H1 (cell line): ENCODE data around the gene FGF3. TPM values are rescaled to one million over a fixed set of nuclear protein-coding genes. Genes with fewer than 3 reads are reported as not detected.
A peak's percentile ranks its signal among the peaks of the same experiment; 100 is the strongest.

ENCODE experiments used
- CTCF ChIA-PET: fragments of 300-600 bp; sonication (Branson Sonifier 250); formaldehyde crosslinking; loops from one replicate; lab custom pipeline; 2021; ENCODE audit not compliant: partially characterized antibody; lab: Charles Lee
- POLR2A ChIA-PET: fragments of 300-600 bp; sonication (Branson Sonifier 250); formaldehyde crosslinking; loops from one replicate; lab custom pipeline; 2021; ENCODE audit warnings: inconsistent platforms; ENCODE audit not compliant: partially characterized antibody; lab: Charles Lee
- DNase-seq, 2 experiments: peaks; one replicate each; pipeline versions ENCODE4 v3.0.0 to v3.0.0-alpha.2; 2010 to 2022; ENCODE audit warnings: low spot score in 2 of 2, low read depth in 1 of 2, mixed read lengths in 1 of 2
- FAIRE-seq: peaks from 2 replicates; lab custom pipeline; 2011; peaks lifted over from hg19 to GRCh38; lab: Jason Lieb, UNC
- H2AFZ ChIP-seq: 2 replicates; pipeline ENCODE4 v1.8.1; 2012; ENCODE audit warnings: low read length, inconsistent platforms
- H2AK5ac ChIP-seq: 2 replicates; pipeline ENCODE4 v1.6.1; 2013; ENCODE audit warnings: low read depth, low read length
- H2BK120ac ChIP-seq: replicated peaks from 2 replicates; pipeline ENCODE3; 2013; ENCODE audit warnings: low read depth, low read length, inconsistent platforms
- H2BK12ac ChIP-seq: 2 replicates; pipeline ENCODE4 v1.6.1; 2013; ENCODE audit warnings: low read depth, low read length
- H2BK15ac ChIP-seq: 2 replicates; pipeline ENCODE4 v1.6.1; 2013; ENCODE audit warnings: low read length
- H2BK20ac ChIP-seq: 2 replicates; pipeline ENCODE4 v1.6.1; 2013; ENCODE audit warnings: low read length
- H2BK5ac ChIP-seq: 2 replicates; pipeline ENCODE4 v1.6.1; 2013; ENCODE audit warnings: low read depth, low read length
- H3K14ac ChIP-seq: 2 replicates; pipeline ENCODE4 v1.6.1; 2013; ENCODE audit warnings: inconsistent platforms; ENCODE audit not compliant: insufficient read length
- H3K18ac ChIP-seq: 2 replicates; pipeline ENCODE4 v1.6.1; 2013; ENCODE audit warnings: low read length; ENCODE audit errors: extremely low read depth
- H3K23ac ChIP-seq: 2 replicates; pipeline ENCODE4 v1.6.1; 2013; ENCODE audit warnings: inconsistent platforms; ENCODE audit not compliant: insufficient read length
- H3K23me2 ChIP-seq: 2 replicates; pipeline ENCODE4 v1.6.1; 2013; ENCODE audit warnings: low read depth, low read length
- H3K27ac ChIP-seq: 2 replicates; pipeline ENCODE4 v1.6.1; 2011; ENCODE audit warnings: low read depth, low read length, inconsistent platforms
- H3K27me3 ChIP-seq, 4 experiments: replicated peaks in 1 of 4; 1 replicate in 1 of 4; 2 replicates in 3 of 4; pipeline versions ENCODE4 v1.6.1 to v1.8.1; 2011 to 2013; ENCODE audit warnings: low read length in 3 of 4, mild to moderate bottlenecking in 3 of 4, inconsistent platforms in 2 of 4, mixed read lengths in 2 of 4, moderate library complexity in 1 of 4; ENCODE audit not compliant: control insufficient read depth in 3 of 4, insufficient read depth in 3 of 4; ENCODE audit errors: extremely low read depth in 1 of 4
- H3K36me3 ChIP-seq, 4 experiments: 2 replicates each; pipeline versions ENCODE4 v1.6.1 to v1.8.1; 2011 to 2013; ENCODE audit warnings: mild to moderate bottlenecking in 4 of 4, low read length in 3 of 4, moderate library complexity in 2 of 4, control low read depth in 1 of 4, inconsistent platforms in 1 of 4; ENCODE audit not compliant: insufficient read depth in 4 of 4, control insufficient read depth in 2 of 4
- H3K4ac ChIP-seq: replicated peaks from 2 replicates; pipeline ENCODE3; 2013; ENCODE audit warnings: low read length, low read depth, mixed read lengths, inconsistent platforms; ENCODE audit not compliant: insufficient read length
- H3K4me1 ChIP-seq, 4 experiments: replicated peaks in 1 of 4; 1 replicate in 1 of 4; 2 replicates in 3 of 4; pipeline versions ENCODE4 v1.6.1 to v1.8.1; 2011 to 2013; ENCODE audit warnings: low read length in 3 of 4, inconsistent platforms in 2 of 4, mixed read lengths in 1 of 4; ENCODE audit not compliant: insufficient read depth in 4 of 4, control insufficient read depth in 3 of 4
- H3K4me2 ChIP-seq, 2 experiments: 2 replicates each; pipeline versions ENCODE4 v1.6.1 to v1.8.1; 2011 to 2013; ENCODE audit warnings: low read depth in 2 of 2, low read length in 2 of 2, control low read depth in 1 of 2, inconsistent platforms in 1 of 2, mild to moderate bottlenecking in 1 of 2; ENCODE audit not compliant: insufficient read depth in 1 of 2
- H3K4me3 ChIP-seq, 4 experiments: fragments of 200-600, 300-600 bp in 1 of 4; sonication (generic), shearing (Covaris generic), sonication (Bioruptor Twin) in 1 of 4; 2 replicates each; pipeline versions ENCODE4 v1.5.1 to v1.8.1; 2011 to 2016; ENCODE audit warnings: low read length in 4 of 4, low read depth in 3 of 4, control low read depth in 2 of 4, inconsistent platforms in 2 of 4, mild to moderate bottlenecking in 2 of 4, mixed read lengths in 1 of 4, moderate library complexity in 1 of 4; ENCODE audit not compliant: insufficient read depth in 2 of 4; ENCODE audit errors: extremely low read depth in 1 of 4
- H3K56ac ChIP-seq: replicated peaks from 2 replicates; pipeline ENCODE3; 2013; ENCODE audit warnings: low read depth, mild to moderate bottlenecking, mixed read lengths, low read length, inconsistent platforms; ENCODE audit not compliant: insufficient read length
- H3K79me1 ChIP-seq: 2 replicates; pipeline ENCODE4 v1.6.1; 2013; ENCODE audit warnings: low read depth, low read length, control low read depth
- H3K79me2 ChIP-seq, 2 experiments: 2 replicates each; pipeline versions ENCODE4 v1.6.1 to v1.8.1; 2012 to 2013; ENCODE audit warnings: low read length in 2 of 2, mild to moderate bottlenecking in 2 of 2, inconsistent platforms in 1 of 2; ENCODE audit not compliant: insufficient read depth in 2 of 2, control insufficient read depth in 1 of 2
- H3K9ac ChIP-seq, 4 experiments: replicated peaks in 1 of 4; 1 replicate in 1 of 4; 2 replicates in 3 of 4; pipeline versions ENCODE4 v1.6.1 to v1.8.1; 2011 to 2013; ENCODE audit warnings: low read depth in 3 of 4, low read length in 3 of 4, control low read depth in 2 of 4, mild to moderate bottlenecking in 2 of 4, moderate library complexity in 2 of 4, inconsistent platforms in 1 of 4; ENCODE audit errors: extremely low read depth in 1 of 4
- H3K9me3 ChIP-seq, 2 experiments: 2 replicates each; pipeline versions ENCODE4 v1.6.1 to v1.8.1; 2012 to 2013; ENCODE audit warnings: mild to moderate bottlenecking in 2 of 2, moderate library complexity in 2 of 2, control low read depth in 1 of 2, inconsistent platforms in 1 of 2, low read depth in 1 of 2, low read length in 1 of 2, mixed read lengths in 1 of 2; ENCODE audit not compliant: insufficient read depth in 2 of 2
- H4K20me1 ChIP-seq, 2 experiments: replicated peaks in 1 of 2; 2 replicates each; pipeline versions ENCODE3 to v1.8.1; 2011 to 2013; ENCODE audit warnings: inconsistent platforms in 2 of 2, low read length in 2 of 2, mild to moderate bottlenecking in 1 of 2; ENCODE audit not compliant: insufficient read depth in 2 of 2, control insufficient read depth in 1 of 2
- H4K5ac ChIP-seq: 2 replicates; pipeline ENCODE4 v1.6.1; 2013; ENCODE audit warnings: low read length, low read depth, mixed read lengths, inconsistent platforms; ENCODE audit not compliant: insufficient read length
- H4K8ac ChIP-seq: 2 replicates; pipeline ENCODE4 v1.8.0; 2013; ENCODE audit warnings: mild to moderate bottlenecking, moderate library complexity, low read length, inconsistent platforms; ENCODE audit not compliant: insufficient read depth; ENCODE audit errors: extremely low read depth
- H4K91ac ChIP-seq: replicated peaks from 2 replicates; pipeline ENCODE3; 2013; ENCODE audit warnings: low read length, mixed read lengths, inconsistent platforms; ENCODE audit not compliant: insufficient read length
- RAD21 ChIP-seq, 2 experiments: IDR thresholded peaks in 1 of 2; conservative IDR thresholded peaks in 1 of 2; 2 replicates each; pipeline ENCODE4 v1.6.1; 2011; ENCODE audit warnings: low read depth in 2 of 2, low read length in 2 of 2, improper control_type of control experiment in 1 of 2, inconsistent platforms in 1 of 2, mild to moderate bottlenecking in 1 of 2, moderate library complexity in 1 of 2
- SP4 ChIP-seq: IDR thresholded peaks from 2 replicates; pipeline ENCODE4 v1.6.1; 2012; ENCODE audit warnings: low read length, inconsistent platforms
- SRF ChIP-seq: IDR thresholded peaks from 2 replicates; pipeline ENCODE4 v1.6.1; 2011; ENCODE audit warnings: mild to moderate bottlenecking, low read depth, low read length, moderate library complexity
- TAF7 ChIP-seq: optimal IDR thresholded peaks from 2 replicates; pipeline ENCODE3; 2011; ENCODE audit warnings: low read depth, mild to moderate bottlenecking, inconsistent platforms, low read length, moderate library complexity, borderline replicate concordance
- TBP ChIP-seq: IDR thresholded peaks from 2 replicates; pipeline ENCODE4 v1.6.1; 2011; ENCODE audit warnings: low read depth, low read length, improper control_type of control experiment
- whole genome bisulfite sequencing, 2 experiments: shearing (Covaris generic) in 1 of 2; methylation state at CpG; one replicate each; pipeline versions ENCODE4 v1.1.6 to v1.1.7; 2013 to 2015; ENCODE audit warnings: low lambda C conversion rate in 2 of 2, mixed read lengths in 2 of 2, inconsistent platforms in 1 of 2, low coverage in 1 of 2, missing lambda C conversion rate in 1 of 2; ENCODE audit not compliant: insufficient replicate concordance in 2 of 2, insufficient coverage in 1 of 2, insufficient read length in 1 of 2; ENCODE audit errors: extremely low coverage in 1 of 2, missing lambda C conversion rate in 1 of 2; 5-methylcytosine and 5-hydroxymethylcytosine counted together
- polyA plus RNA-seq, 7 experiments: library from polyadenylated mRNA; depleted of rRNA in 3 of 7; stranded (reverse) in 5 of 7; unstranded in 2 of 7; fragments of >200 nt in 5 of 7; fragments of 200-250 nt in 2 of 7; gene quantifications; 1 replicate in 5 of 7; 2 replicates in 1 of 7; 4 replicates in 1 of 7; pipeline versions ENCODE4 v1.2.1 to v1.2.3, GENCODE V29; 2011 to 2013; ENCODE audit warnings: missing spikeins in 2 of 7, mixed read lengths in 2 of 7
- total RNA-seq: library from RNA; stranded (reverse); fragmentation: NEBNext Ultra II Directional; extraction: Animal tissue kit (Norgen Biotek cat#: 25700); gene quantifications from 2 replicates; pipeline ENCODE4 v1.2.1, GENCODE V29; 2021

FGF3 gene
- total and polyA plus RNA-seq, 2 of the 8 experiments (the other 6 are each of a cell fraction or from before 2014, with no cell fraction given): not detected

GRCh38 chr11:69828971-69829344, 9.7 kb upstream of the FGF3 start:
- FAIRE-seq (no peak), DNase-seq (no peak)
- no peak overlapping the region for H3K4me3 ChIP-seq
- no peaks in the 10 kb centered on the region for H3K36me3 ChIP-seq
- no peaks in the 10 kb centered on the region for H3K23me2 ChIP-seq
- H3K27ac ChIP-seq: no peak overlapping the region
- H4K20me1 ChIP-seq: no peaks in the 10 kb centered on the region
- no peak overlapping the region for H3K56ac ChIP-seq
- H2AK5ac ChIP-seq: no peak overlapping the region
- H2BK20ac ChIP-seq: no peak overlapping the region
- no peak overlapping the region for H3K4me2 ChIP-seq
- H2AFZ ChIP-seq: no peak overlapping the region
- H2BK120ac ChIP-seq: no peak overlapping the region
- no peak overlapping the region for H4K5ac ChIP-seq
- TF ChIP-seq TAF7 (no peak), TBP (no peak), RAD21 (IDR thresholded peaks at IDR 0.05 in 1 of 2, conservative IDR thresholded peaks at IDR 0.05 in 1 of 2; ENCODE audit: low read depth in 2 of 2, low read length in 2 of 2) (no peak), SRF (no peak), SP4 (no peak)
- H3K4ac ChIP-seq: no peak overlapping the region
- H3K9ac ChIP-seq: no peak overlapping the region
- no peak overlapping the region for H4K8ac ChIP-seq
- H3K9me3 ChIP-seq: no peaks in the 10 kb centered on the region
- H3K4me1 ChIP-seq: peaks cover 0 to 15% (median 4%) of the 10 kb centered on the region in 4 experiments; a peak in 6 of 7 replicates
- no peaks in the 10 kb centered on the region for H3K79me2 ChIP-seq
- H2BK5ac ChIP-seq: no peak overlapping the region
- WGBS, 2 experiments: 88% methylated on average over 6 of the region's 6 CpGs; no CpG with 5 or more reads in 1 of the 2 experiments
- ChIA-PET CTCF (interaction anchor here (1.0 to 1.6 kb wide), 6 partner anchors 9 to 81 kb away, joined by 3 to 10 read pairs (median 4); partner anchors contain the start of gene FGF3), POLR2A (interaction anchor here (1.0 kb wide), 1 partner anchor 8 kb away, joined by 3 read pairs; no protein-coding TSS in a partner anchor)
- H2BK12ac ChIP-seq: no peak overlapping the region
- 0 out of 2 replicates have a peak overlapping the region, but pooled peaks have one; percentile 16 for H2BK15ac ChIP-seq
- H3K27me3 ChIP-seq: peaks cover 0 to 4% (median 0%) of the 10 kb centered on the region in 4 experiments; a peak in 1 of 7 replicates
- H4K91ac ChIP-seq: no peak overlapping the region
- no peak overlapping the region for H3K18ac ChIP-seq
- H3K23ac ChIP-seq: no peak overlapping the region
- H3K14ac ChIP-seq: no peak overlapping the region
- H3K79me1 ChIP-seq: no peaks in the 10 kb centered on the region
